Endothelial cell (in vitro differentiated cells): ENCODE measurements around the gene EYA2. TPM values are rescaled to one million over a fixed set of nuclear protein-coding genes. Genes with fewer than 3 reads are reported as not detected.

Experiments
- DNase-seq: peaks from one replicate; pipeline ENCODE4 v3.0.0; 2021; ENCODE audit warnings: low spot score
- H3K27ac Mint-ChIP-seq: one replicate; pipeline ENCODE4 v1.8.0; 2021; ENCODE audit warnings: mixed read lengths, inconsistent platforms; ENCODE audit not compliant: unreplicated experiment
- H3K27me3 Mint-ChIP-seq: one replicate; pipeline ENCODE4 v1.8.0; 2021; ENCODE audit warnings: mild to moderate bottlenecking, moderate library complexity, mixed read lengths, inconsistent platforms; ENCODE audit not compliant: unreplicated experiment
- H3K36me3 Mint-ChIP-seq: one replicate; pipeline ENCODE4 v1.8.0; 2021; ENCODE audit warnings: mild to moderate bottlenecking, low read depth, mixed read lengths, inconsistent platforms; ENCODE audit not compliant: unreplicated experiment
- H3K4me1 Mint-ChIP-seq: one replicate; pipeline ENCODE4 v1.8.0; 2021; ENCODE audit warnings: mild to moderate bottlenecking, mixed read lengths, inconsistent platforms; ENCODE audit not compliant: unreplicated experiment
- H3K4me3 Mint-ChIP-seq: one replicate; pipeline ENCODE4 v1.8.0; 2021; ENCODE audit warnings: mild to moderate bottlenecking, mixed read lengths, inconsistent platforms; ENCODE audit not compliant: unreplicated experiment
- H3K9me3 Mint-ChIP-seq: one replicate; pipeline ENCODE4 v1.8.0; 2021; ENCODE audit warnings: mixed read lengths, inconsistent platforms; ENCODE audit not compliant: unreplicated experiment
- CTCF ChIP-seq: fragments of 200-600 bp; sonication (generic); IDR thresholded peaks from one replicate; pipeline ENCODE4 v1.5.0; 2021; ENCODE audit warnings: antibody characterized with exemption; ENCODE audit not compliant: unreplicated experiment
- total RNA-seq: library from RNA; stranded (reverse); fragmentation: NEBNext Ultra II Directional; extraction: Animal tissue kit (Norgen Biotek cat#: 25700); gene quantifications from one replicate; pipeline ENCODE4 v1.2.1, GENCODE V29; 2021; ENCODE audit not compliant: unreplicated experiment

Gene EYA2
- total RNA-seq, 1 donor from 2014 or later, result not detected

GRCh38 chr20:47108994-47109393, 214.4 kb downstream of the EYA2 start:
- H3K27me3 Mint-ChIP-seq, result peaks cover 6% of the 10 kb centered on the region
- no peaks in the 10 kb centered on the region for H3K4me1 Mint-ChIP-seq
- peaks cover 4% of the 10 kb centered on the region for H3K36me3 Mint-ChIP-seq
- H3K9me3 Mint-ChIP-seq, result no peaks in the 10 kb centered on the region
- DNase-seq, result no peak
- H3K27ac Mint-ChIP-seq, result no peak overlapping the region
- H3K4me3 Mint-ChIP-seq, result no peak overlapping the region
- TF ChIP-seq CTCF, result no peak

GRCh38 chr20:47110819-47111218, 216.2 kb downstream of the EYA2 start:
- no peak for TF ChIP-seq CTCF
- H3K9me3 Mint-ChIP-seq, result no peaks in the 10 kb centered on the region

GRCh38 chr20:47111576-47111975, 216.9 kb downstream of the EYA2 start:
- Mint-ChIP-seq H3K4me1 (no peaks in the 10 kb centered on the region), H3K9me3 (no peaks in the 10 kb centered on the region), H3K27me3 (peaks cover 8% of the 10 kb centered on the region), H3K27ac (no peak overlapping the region), H3K36me3 (peaks cover 7% of the 10 kb centered on the region), H3K4me3 (no peak overlapping the region)
- no peak for TF ChIP-seq CTCF
- DNase-seq, result no peak

More at GRCh38 chr20:47110819-47111218, 216.2 kb downstream of the EYA2 start:
- Mint-ChIP-seq H3K36me3 (peaks cover 5% of the 10 kb centered on the region), H3K4me3 (no peak overlapping the region), H3K4me1 (no peaks in the 10 kb centered on the region), H3K27ac (no peak overlapping the region), H3K27me3 (peaks cover 6% of the 10 kb centered on the region)
- DNase-seq, result no peak

- no peak for DNase-seq
- Mint-ChIP-seq H3K4me3 (no peak overlapping the region), H3K27me3 (peaks cover 9% of the 10 kb centered on the region), H3K27ac (no peak overlapping the region), H3K9me3 (no peaks in the 10 kb centered on the region), H3K4me1 (peaks cover 5% of the 10 kb centered on the region), H3K36me3 (peaks cover 7% of the 10 kb centered on the region)
- no peak for TF ChIP-seq CTCF
Observed at GRCh38 chr20:47113362-47114109, 218.9 kb downstream of the EYA2 start.

GRCh38 chr20:47115694-47116093, 221.1 kb downstream of the EYA2 start:
- H3K27ac Mint-ChIP-seq, result no peak overlapping the region

More at GRCh38 chr20:47115694-47116093, 221.1 kb downstream of the EYA2 start:
- Mint-ChIP-seq H3K36me3 (peaks cover 7% of the 10 kb centered on the region), H3K9me3 (no peaks in the 10 kb centered on the region), H3K27me3 (peaks cover 7% of the 10 kb centered on the region), H3K4me3 (no peak overlapping the region), H3K4me1 (peaks cover 8% of the 10 kb centered on the region)
- no peak for TF ChIP-seq CTCF
- DNase-seq, result no peak
